HG02884 (cell line): Measurements from ENCODE around the gene GRM8.
"Not testable (repeated sequence)": the region's sequence is repeated elsewhere in the genome, so short reads cannot be mapped to it uniquely, and the experiment has no call there.

ENCODE experiments used
- ATAC-seq: cut with Tn5 transposase; IDR thresholded peaks from one replicate; pipeline ENCODE4 v1.9.1; 2021; ENCODE audit warnings: mild to moderate bottlenecking, moderate library complexity; ENCODE audit not compliant: unreplicated experiment

Gene GRM8

GRCh38 chr7:126931581-126931980, 321.2 kb downstream of the GRM8 start:
- no peak for ATAC-seq

DNA sequence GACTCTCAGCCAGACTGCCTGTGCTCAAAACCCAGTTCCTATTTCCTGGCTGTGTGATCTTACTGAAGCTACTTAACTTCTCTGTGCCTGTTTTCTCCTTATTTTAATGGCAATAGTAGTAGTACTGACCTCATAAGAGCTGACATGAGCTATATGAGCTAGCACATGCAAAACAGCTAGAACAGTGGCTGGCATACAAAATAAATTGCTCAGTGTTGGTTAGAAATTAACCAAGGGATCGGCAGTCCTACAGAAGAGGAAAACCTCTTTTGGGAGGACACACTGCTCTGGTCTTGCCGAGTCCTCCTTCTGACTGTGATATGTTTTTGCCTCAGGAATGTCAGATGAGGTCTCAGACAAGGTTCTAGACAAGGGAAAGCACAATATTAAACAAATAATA, 322.6 kb downstream of the GRM8 start:
- ATAC-seq: no peak

- ATAC-seq: no peak
Measured at GRCh38 chr7:126924477-126924876, 328.3 kb downstream of the GRM8 start.

GRCh38 chr7:126911627-126912026, 341.1 kb downstream of the GRM8 start:
- not testable (repeated sequence) for ATAC-seq

GRCh38 chr7:126908564-126908963, 344.2 kb downstream of the GRM8 start:
- ATAC-seq: not testable (repeated sequence)

DNA sequence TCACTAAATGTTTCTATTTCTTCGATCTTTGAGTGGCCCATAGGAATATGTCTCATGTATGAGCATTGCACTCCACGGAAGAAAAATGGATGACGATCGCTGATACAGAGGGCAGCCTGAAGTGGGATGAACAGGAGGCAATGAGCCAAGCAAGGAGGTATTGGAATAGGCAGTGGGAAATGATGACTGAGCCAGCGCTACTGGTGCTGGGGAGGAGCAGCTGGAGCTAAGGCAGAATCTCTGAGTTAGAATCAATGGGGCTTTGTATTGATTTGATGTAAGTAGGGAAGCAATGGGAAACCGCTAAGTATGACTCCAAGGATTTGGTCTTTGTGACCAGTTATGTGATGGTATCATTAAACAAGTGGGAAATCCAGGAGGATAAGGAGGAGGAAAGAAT, 345.1 kb downstream of the GRM8 start:
- not testable (repeated sequence) for ATAC-seq

GRCh38 chr7:126905255-126905654, 347.5 kb downstream of the GRM8 start:
- not testable (repeated sequence) for ATAC-seq

DNA sequence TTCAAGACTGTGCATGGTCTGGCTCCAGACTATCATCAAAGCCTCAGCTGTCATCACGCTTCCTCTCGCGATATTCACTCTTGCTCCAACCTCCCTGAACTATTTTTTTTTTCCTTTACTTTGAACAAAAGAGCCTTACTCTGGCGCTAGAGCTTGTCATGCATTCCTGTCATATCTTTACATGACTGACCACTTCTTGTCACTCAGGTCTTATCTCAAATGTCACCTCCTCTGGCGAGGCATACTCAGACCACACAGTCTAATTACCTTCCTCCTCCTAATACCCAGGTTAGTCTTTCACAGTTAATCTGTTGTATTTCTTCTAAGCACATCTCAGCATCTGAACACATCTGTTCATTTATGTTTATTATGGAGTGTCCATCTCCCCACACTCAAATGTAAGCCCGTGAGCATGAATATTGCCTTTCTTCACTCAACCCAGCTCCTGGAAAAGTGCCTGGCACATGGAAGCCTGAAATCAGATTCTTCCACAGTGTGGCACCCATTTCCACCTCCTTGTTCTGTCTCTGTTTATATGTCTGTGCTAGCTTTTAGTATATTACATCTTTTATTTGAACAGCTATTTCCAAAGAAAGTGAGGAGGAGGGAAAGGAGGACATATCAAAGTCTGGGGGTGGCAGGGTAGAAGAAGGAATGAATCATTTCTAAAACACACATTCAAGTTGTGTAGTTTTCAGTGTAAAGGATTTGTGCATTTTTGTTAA, 351.5 kb downstream of the GRM8 start:
- ATAC-seq: not testable (repeated sequence)

GRCh38 chr7:126887980-126888379, 364.8 kb downstream of the GRM8 start:
- ATAC-seq: not testable (repeated sequence)

DNA sequence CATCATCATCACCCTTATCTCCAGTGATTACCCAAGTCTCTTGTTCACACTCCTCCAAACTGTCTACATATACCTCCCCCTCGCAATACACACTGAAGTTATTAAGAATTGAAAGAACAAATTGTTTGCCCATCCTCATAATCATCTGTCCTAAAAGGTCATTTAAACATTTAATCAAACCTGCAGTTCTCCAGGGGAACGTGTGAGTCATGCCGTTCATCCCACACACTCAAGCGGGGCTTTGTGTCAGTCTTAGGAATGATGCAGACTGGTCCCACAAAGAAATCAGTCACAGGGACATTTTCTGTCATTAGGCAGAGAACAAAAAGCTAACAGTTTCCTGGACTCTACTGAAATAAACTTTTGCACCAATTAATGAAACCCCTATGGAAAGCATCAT, 365.2 kb downstream of the GRM8 start:
- ATAC-seq: not testable (repeated sequence)

- not testable (repeated sequence) for ATAC-seq
Measured at GRCh38 chr7:126882730-126883129, 370.0 kb downstream of the GRM8 start.

DNA sequence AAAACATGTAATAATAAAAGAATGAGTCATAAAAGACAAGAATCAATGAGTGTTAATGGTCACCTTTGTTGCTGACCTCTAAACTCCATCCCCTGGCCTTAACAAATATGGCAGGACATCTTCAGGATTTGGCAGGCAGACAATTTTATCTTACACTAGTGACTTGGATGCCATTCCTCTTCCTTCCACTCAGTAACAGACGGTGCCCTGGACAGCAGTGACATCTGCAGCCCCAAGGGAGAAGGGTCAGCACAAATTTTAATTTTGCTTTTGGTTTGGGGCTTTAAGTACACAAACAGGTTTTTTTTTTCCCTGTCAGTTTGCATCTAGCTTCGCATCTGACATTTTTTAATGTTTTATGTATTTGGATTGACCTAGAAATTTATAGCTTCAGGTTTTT, 370.8 kb downstream of the GRM8 start:
- ATAC-seq: not testable (repeated sequence)

DNA sequence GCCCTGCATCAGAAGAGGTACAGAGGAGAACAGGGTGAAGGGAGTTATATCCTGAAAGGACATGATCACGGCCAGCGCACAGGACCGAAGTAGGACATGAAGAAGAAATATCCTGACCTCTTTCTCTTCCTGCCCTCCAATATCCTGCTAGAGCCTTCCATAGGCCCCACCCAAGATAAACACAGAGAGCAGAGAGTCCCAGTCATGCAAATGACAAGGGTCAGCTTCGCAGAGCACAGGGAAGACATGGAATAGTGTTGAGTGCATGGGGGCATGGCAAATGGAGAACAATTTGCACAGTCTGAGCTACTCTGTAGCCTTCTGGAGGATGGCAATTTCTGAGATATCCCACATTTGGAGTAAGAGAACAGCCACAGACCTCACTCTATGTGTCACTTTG, 371.4 kb downstream of the GRM8 start:
- no peak for ATAC-seq

GRCh38 chr7:126876536-126876935, 376.2 kb downstream of the GRM8 start:
- ATAC-seq: not testable (repeated sequence)

- peak; percentile 71 for ATAC-seq
Measured at GRCh38 chr7:126856691-126857291, 395.9 kb downstream of the GRM8 start.

DNA sequence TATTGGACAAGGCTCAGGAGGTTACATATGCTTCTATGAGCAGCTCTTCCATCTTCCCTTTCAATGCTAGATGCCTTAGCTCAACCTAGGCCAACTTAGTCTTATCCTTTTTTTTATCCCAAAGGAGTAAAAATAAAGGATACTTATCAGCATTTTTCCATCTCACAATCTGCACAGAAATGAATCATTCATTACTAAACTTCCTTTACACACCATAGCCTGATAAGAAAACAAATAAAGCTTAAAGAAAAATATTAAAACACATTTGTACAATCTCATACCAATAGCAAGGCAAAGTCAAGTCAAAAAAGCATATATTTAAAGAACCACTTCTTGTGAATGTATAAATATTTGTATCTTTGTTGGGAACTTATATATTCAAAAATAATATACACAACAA, 407.4 kb downstream of the GRM8 start:
- no peak for ATAC-seq

DNA sequence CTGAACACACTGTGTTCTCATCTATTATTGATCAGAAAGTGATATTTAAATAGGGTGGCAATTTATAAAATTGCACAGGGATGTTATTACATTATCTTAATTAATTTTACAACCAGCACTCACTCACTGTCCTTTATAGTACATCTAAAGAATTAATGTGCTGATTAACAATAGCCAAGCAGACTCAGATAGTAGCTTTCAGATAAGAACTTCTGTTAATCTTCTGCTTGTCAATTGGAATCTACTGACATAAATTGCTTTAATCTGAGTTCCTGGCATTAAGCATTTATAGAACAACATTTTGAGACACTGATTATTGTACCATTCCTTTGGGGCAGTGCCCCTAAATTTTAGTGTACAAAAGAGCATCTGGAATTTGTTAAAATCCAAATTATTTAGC, 408.9 kb downstream of the GRM8 start:
- ATAC-seq: no peak

DNA sequence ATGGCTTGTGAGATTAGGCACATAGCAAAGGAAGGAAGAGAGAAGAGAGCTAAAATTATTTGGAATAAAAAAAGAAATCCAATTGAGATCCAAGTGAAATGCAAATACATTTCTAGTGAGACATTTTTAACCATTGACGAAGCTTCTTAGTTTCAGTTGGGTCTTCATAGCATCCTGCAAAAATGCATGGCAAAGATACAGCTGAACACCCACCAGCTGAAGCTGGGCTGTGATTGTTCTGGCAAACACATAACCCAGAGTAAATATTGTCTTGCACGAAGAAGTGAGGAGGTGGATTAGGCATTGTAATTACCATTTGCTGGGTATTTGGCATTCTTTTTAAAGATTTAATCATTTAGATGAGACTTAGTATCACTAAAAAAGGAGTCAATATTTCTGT, 409.4 kb downstream of the GRM8 start:
- ATAC-seq: no peak

GRCh38 chr7:126842451-126842850, 410.3 kb downstream of the GRM8 start:
- ATAC-seq: no peak

GRCh38 chr7:126840869-126841268, 411.9 kb downstream of the GRM8 start:
- no peak for ATAC-seq

DNA sequence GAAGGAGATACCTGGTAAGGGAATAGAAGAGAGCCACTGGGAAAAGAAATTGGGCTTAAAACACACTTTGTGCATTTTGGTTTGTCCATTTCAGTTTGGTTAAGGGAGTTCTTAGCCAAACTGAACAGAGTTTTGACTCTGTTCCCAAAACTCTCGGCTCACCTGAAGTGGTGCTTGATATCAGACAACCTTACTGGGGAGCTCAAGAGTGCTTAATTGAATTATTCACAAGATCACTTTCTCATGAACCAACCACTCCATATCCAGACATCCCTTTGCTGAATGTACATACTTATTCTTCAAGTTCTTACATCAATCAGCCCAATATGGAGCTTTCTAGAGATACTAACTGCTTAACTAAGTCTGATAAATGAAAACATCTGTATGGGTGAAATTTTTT, 413.1 kb downstream of the GRM8 start:
- no peak for ATAC-seq

DNA sequence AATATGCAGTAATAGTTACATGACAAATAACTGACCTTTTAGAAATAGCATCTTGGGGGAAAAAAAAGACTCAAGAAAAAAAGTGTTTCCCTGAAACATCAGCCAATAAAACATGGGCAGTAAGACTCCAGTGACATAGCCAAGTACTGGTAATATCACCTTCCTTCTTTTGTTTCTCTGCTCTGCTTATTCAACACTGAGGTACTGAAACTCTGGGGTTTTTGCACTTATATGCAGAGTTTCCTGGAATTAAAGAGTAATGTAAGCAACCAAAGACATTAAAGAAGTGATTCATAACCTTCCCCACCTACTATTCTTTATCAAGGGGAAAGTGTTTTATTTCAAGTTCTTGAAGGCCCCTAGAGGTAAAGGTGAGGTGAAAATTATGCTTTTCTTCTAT, 414.5 kb downstream of the GRM8 start:
- ATAC-seq: no peak

DNA sequence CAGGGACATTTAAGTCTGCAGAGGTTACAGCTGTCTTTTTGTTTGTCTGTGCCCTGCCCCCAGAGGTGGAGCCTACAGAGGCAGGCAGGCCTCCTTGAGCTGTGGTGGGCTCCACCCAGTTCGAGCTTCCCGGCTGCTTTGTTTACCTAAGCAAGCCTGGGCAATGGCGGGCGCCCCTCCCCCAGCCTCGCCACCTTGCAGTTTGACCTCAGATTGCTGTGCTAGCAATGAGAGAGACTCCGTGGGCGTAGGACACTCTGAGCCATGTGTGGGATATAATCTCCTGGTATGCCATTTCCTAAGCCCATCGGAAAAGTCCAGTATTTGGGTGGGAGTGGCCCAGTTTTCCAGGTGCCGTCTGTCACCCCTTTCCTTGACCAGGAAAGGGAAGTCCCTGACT, 421.5 kb downstream of the GRM8 start:
- ATAC-seq: not testable (repeated sequence)
